Lung microvascular endothelial cell (primary cell): ENCODE measurements around the gene CASP8. TPM values are rescaled to one million over a fixed set of nuclear protein-coding genes. Genes with fewer than 3 reads are reported as not detected.
A peak's percentile ranks its signal among the peaks of the same experiment; 100 is the strongest.

Experiments used
- DNase-seq, 2 donors: peaks; one replicate each; pipeline versions ENCODE4 v3.0.0 to v3.0.0-alpha.2; 2010; ENCODE audit warnings: low read depth in 2 of 2
- total RNA-seq: library from RNA; depleted of rRNA; stranded (reverse); fragments of >200 nt; gene quantifications from 2 replicates; pipeline ENCODE4 v1.2.1, GENCODE V29; 2014

CASP8 gene
- total RNA-seq, 1 donor from 2014 or later: 9.5 TPM

DNA sequence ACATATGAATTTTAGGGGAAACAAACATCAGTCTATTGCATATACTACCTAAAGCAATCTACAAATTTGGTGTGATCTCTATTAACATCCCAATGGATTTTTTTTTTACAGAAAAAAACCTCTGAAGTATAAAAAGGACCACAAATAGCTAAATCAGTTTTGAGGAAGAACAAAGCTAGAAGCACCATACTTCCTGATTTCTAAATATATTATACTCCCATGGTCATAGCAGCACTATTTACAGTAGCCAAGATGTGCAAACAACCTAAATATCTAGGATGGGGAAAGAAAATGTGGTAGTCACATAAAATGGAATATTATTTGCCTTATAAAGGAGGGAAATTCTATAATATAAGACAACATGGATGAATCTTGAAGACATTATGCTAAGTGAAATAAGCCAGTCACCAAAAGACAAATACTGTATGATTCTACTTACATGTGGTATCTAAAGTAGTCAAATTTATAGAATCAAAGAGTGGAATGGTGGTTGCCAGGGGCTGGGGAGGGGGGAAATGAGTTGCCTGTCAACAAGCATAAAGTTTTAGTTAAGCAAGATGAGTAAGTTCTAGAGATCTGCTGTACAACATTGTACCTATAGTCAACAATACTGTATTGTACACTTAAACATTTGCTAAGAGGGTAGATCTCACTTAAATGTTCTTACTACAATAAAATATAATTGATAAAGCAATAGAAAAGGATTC is 17.6 kb upstream of the CASP8 start:
- DNase-seq: no peak

DNA sequence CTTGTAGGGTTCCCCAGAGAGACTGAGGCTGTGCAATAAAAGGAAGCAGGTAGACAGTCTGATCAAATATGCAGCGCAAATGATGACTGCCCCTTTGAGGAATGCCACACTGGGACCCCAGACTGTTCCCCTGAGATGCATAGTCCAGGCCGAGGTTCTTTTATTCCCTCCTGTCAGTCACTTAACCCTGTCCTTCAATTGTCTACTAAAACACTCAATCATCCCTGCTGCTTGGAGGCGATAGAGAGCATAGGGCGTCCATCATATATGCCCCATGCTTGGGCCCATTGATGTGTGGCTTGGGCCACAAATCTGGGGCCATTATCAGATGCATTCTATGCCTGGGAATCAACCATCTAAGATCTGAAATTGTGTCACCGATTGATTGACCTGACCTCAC is 15.5 kb upstream of the CASP8 start:
- no peak for DNase-seq

DNA sequence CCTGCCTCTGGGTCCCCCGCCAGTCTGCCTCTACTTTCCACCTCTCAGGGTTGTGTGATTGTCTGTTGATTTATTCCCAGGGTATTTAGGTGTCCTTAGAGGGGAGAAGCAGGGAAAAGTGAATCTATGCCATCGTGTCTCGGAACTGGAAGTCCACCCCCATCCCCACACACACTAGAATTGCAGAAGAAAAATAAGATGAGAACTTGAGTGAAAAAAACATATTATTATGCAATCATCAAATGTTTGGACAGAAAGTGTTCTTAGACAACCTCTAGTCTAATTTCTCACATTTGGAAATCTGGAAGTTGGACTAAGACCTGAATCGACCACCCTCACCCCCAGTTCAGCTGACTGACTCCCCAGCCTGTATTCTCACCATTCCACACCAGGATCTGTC is 14.1 kb upstream of the CASP8 start:
- DNase-seq: no peak

DNA sequence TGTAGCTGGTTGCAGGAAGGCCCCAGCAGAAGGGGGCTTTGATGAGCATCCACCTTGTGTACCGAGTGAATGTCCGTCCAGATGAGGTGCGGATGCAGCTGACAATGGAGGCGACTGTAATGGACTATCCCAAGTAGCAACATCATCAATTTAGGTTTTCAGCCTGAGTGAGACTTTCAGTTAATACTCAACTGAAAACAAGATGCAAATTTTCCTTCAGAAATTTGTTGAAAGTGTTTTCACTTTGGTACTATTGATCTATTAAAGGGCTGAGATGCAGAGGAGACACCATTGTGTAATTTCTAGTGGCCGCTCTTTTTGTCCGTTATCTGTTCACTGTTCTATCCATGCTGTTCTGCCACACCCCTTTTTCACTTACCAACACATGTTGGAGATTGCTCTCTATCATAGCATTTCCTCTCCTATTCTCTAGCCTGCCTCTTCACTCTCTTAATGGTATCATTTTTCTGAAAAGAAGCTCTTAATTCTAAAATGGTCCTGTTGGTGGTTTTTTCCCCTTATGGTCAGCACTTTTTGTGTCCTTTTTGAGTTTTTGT is 12.0 kb upstream of the CASP8 start:
- no peak for DNase-seq

DNA sequence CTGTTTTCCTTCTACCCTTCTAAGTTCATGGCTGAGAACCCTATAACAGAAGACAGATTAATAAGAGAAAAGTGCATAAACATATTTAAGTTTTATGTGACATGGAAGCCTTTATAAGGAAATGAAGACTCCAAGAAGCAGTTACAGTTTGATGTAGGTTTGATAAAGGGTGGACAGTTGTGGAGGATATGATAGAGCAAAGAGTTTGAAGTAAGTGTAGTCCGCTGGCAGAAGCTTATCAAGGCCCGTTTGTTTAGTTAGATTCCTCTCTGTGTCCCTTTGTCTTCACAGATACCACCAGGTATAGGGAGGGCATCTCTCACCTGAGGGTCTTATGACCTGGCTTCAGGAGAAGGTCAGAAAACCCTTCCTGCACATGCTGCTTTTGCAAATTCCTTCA is 10.4 kb upstream of the CASP8 start:
- DNase-seq: no peak

DNA sequence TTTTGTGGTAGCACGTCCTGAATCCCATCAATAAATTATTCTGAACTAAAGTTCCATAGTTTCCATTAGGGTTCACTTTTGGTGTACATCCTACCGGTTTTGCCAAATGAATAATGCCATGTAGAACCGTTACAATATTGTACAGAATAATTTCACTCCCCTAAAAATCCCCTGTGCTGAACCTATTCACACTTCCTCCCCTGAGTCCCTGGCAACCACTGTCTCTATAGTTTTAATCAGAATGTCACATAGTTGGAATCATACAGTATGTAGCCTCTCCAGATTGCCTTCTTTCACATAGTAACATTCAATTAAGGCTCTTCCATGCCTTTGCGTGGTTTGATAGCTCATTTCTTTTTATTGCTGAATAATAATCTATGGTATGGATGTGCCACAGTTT is 9.6 kb upstream of the CASP8 start:
- DNase-seq: no peak

DNA sequence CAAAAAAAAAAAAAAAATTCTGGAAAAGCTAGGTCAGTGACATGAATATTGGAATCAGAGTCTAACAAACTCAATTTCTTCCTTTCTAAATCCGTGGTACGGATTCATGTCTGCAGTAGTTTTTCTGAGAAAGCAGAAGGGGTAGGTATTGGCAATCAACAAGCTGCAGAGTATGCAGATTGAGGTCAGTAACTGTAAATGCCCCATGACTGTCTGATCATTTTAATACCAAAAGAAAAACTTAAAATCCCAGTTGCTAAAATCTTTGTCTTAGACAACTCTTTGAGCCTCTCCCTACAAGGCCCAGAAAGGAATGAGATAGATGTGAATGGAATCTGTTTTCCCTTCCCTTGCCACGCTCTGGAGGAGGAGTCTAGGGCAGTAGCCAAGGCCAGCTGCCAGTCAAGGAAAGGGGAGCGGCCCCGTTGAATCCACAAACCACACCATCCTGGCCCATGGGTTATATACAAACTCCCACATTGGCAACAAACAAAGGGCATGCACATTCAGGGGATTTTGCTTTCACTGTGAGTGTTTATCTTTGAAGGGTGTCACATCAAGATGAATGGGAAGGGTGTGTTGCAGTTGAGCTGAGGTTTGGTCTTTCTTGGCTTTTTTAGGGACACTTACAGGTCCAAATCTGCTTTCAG is 6.1 kb upstream of the CASP8 start:
- peak in 1 of 2 donors; percentile 44 for DNase-seq

DNA sequence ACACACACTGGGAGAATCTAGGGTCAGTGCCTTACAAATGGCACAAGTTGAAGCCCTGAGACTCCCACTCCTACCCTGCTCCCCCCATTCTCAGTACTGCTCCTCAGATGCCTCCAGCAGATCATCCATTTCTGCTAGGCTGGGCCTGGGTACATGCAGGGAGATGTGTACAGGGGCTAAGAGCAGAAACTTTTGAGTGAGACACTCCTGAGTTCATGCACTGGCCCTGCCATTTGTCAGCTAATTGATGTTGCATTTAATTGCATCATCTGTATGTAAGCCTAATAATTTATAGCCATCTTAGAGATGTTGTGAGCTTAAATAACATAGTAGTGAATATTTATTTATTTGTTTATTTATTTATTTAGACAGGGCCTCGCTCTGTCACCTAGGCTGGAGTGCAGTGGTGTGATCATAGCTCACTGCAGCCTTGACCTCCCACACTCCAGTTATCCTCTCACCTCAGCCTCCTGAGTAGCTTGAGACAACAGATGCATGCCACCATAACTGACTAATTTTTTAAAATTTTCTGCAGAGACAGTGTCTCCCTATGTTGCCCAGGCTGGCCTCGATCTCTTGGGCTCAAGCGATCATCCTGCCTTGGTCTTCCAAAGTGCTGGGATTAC is 4.8 kb upstream of the CASP8 start:
- DNase-seq: no peak

DNA sequence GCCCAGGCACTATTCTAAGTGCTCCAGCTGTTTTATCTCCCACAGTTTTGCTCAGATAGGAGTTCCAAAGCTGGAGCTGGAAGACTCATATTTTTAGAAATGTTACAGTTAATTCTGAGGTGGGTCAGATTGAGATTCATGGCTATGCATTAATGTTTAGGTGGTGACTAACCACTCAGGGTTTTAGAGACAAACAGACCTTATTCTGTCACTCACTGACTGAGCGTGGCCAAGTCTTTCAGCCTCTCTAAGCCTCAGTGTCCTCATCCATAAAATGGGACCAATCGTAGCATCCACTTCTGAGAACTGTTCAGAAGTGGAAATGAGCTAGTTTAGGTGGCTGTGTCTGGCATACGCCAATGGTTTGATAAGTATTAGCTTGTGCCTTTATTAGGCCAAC is 4.3 kb upstream of the CASP8 start:
- no peak for DNase-seq

DNA sequence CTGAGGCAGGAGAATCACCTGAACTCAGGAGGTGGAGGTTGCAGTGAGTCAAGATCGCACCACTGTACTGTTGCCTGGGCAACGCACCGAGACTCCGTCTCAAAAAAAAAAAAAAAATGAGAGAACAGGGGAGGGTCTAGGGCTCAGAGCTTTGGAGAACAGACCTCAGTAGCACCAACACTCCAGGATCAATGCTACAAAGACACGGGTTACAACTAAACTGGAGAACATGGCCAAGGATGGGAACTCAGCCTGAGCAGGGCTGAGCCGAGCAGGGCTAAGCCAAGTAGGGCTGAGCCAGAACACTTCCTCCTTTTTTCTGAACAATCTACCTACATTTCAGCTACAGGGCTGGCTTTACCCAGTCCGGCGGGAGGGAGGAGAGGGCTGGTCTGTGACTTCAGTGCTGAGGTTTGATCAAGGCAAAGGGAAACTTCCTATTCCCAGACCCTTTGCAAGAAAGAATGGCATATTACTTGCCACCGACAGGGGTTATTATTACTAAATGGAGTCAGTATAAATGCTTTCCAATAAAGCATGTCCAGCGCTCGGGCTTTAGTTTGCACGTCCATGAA is 2.9 kb upstream of the CASP8 start:
- no peak for DNase-seq

DNA sequence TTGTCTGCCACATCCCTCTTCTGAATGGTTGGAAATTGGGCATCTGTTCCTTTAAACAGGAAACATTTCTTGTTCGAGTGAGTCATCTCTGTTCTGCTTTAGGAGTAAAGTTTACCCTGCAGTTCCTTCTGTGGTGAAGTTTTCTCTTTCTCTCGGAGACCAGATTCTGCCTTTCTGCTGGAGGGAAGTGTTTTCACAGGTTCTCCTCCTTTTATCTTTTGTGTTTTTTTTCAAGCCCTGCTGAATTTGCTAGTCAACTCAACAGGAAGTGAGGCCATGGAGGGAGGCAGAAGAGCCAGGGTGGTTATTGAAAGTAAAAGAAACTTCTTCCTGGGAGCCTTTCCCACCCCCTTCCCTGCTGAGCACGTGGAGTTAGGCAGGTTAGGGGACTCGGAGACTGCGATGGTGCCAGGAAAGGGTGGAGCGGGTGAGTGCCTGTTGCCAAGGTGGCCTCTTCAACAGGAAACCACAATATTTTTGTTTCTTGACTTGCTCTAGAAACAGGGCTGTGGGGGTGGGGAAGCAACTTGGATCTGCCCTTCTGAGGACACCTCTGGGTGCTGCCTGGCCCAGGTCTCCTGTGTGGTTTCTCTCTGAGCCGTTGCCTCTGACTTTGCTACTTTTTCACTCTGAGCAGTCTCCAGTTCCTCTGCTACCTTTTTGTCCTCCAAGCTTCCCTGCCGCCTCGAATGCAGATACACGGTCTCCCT is 2.2 kb upstream of the CASP8 start:
- DNase-seq: peak; percentile 82 to 90

DNA sequence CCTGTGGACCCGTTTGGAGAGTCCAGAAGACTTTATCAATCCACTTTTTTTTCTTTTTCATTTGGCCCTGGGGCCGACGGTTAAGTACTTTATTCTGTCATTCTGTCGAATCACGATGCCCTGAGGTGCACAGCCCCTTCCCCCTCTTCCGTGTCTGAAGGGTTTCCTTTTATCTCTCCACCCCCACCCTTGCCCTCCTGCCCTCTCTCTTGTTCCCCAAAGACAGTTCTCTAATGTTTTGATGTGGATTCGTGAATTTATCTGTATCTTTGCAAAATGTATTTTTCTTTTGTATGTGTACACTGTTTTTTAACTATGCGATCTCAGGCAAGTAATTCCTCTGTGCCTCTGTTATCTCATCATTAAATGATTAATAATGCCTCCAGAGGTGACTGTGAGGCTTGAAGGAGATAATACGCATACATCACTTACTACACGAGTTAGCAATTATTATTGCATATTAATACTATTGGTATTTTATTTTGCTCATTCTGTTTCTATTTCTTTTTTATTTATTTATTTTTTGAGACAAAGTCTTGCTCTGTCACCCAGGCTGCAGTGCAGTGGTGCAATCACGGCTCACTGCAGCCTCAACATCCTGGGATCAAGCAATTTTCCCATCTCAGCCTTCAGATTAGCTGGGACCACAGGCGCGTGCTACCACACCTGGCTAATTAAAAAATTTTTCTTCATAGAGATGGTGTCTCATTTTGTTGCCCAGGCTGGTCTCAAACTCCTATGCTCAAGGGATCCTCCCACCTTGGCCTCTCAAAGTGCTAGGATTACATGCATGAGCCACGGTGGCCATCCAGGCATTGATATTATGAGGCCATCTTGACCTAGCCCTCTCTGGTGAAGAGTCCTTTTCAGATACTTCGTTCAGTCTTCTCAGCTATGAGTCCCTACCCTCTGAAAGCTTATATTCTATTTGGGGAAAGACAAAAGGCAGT is 1.4 kb upstream of the CASP8 start:
- DNase-seq: no peak

DNA sequence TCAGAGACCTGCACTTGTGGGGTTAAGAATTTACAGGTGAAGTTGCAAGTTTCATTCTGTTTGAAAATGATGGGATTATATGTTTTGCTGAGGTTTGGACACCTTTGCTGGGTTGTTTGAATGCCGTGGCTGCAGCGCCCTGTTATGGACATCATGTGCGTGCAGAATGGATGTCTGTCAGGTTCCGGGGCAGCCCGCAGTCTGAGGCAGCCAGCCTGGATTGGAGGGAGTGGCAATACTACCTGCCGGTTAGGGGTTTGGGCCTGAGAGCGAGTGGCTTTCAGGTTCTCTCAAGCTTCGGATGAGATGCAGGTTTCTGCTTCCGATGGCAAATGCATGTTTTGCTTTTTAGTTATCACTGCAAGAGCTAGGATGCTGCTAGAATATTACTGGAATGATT is 1.1 kb downstream of the CASP8 start:
- DNase-seq: no peak

DNA sequence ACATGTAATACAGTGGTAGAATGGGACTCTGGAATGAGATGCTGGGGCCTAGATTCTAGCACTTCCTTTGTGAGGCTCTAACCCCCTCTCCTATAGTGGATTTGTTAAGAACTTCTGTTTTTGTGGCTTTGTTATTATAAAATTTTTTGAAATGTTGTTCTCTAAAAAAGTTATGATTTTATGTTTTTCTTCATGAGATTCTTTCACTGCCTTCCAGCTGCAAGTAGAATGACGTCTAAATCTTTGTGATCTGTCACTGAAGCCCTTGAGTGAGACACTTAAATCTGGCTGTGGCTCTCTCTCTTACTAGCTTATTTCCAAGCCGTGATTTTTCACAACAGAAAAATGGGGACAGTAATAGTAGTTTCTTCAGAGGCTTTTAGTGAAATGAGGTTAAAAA is 1.6 kb downstream of the CASP8 start:
- no peak for DNase-seq

DNA sequence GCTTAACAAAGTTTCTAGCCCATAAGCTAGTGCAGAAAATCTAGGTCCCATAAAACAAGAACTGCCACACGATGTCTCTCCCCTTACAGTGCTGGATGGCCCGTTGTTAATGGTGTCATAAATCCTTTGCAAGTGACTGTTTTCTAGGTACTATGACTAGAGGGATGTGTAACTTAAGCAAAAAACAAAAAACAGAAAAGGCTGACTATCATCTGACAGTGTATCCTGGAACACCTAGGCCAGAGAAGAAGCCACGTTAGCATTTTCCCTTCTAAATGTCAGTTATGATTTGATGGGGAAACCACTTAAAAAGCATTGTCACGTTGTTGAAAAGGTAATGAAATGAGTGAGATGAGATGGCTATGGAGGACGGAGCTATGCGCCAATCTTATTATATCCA is 2.4 kb downstream of the CASP8 start:
- DNase-seq: no peak

DNA sequence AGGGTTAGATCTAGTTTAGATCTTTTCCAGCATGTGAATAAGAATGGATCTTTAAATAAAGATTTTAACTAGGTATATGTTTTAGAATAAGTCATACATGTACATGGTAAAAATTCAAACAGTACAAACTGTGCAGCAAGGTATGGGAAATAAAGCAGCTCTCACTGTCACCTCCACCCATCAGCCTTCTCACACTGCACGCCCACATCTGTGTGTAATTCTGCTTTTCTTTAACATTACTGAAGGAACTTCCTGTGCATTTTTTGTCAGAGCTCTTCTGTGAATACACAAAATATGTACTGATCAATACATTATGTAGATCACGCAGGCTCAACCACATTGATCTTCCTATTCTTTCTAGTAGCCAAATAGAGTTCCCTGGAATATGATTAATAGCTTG is 3.4 kb downstream of the CASP8 start:
- no peak for DNase-seq

DNA sequence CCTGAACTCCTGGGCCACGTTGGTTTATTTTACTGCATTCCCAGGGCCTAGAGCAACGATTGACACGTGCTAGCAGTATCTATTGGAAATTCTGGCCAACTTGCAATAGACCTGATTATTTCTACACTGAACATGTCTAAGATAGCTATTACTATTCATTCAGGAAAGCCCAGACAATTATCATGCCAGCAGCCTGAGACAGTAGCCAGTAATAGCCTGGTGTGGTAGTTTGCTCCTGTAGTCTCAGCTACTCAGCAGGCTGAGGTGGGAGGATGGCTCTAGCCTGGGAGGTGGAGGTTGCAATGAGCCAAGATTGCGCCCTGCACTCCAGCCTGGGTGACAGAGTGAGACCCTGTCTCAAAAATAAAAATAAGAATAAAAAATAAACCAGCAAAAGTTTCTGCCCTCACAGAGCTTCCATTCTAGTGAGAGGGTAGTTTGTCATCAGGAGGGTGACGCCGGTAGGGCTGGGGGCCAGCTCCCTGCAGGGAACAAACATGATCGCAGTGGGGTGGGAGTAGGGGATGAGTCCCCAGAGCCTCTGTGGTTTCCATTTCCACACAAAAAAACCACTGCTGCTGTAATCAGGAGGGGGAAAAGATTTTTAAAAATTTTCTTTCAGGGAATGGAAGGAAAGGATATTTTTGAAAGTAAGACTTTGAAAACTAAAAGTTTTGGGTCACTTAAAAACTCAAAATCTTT is 4.3 kb downstream of the CASP8 start:
- no peak for DNase-seq

DNA sequence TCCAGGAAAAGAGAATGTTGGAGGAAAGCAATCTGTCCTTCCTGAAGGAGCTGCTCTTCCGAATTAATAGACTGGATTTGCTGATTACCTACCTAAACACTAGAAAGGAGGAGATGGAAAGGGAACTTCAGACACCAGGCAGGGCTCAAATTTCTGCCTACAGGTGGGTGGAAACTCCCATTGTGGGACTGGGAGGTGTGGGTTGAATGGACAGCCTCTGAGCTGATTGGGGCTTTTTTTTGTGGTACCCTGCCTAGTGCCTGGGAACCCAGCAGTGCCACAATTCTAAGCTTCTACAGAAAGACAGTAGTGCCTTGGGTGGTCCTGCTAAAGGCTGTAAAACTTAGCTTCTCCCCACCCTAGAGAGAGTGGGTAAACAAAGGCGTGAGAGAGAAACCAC is 6.3 kb downstream of the CASP8 start:
- no peak for DNase-seq

DNA sequence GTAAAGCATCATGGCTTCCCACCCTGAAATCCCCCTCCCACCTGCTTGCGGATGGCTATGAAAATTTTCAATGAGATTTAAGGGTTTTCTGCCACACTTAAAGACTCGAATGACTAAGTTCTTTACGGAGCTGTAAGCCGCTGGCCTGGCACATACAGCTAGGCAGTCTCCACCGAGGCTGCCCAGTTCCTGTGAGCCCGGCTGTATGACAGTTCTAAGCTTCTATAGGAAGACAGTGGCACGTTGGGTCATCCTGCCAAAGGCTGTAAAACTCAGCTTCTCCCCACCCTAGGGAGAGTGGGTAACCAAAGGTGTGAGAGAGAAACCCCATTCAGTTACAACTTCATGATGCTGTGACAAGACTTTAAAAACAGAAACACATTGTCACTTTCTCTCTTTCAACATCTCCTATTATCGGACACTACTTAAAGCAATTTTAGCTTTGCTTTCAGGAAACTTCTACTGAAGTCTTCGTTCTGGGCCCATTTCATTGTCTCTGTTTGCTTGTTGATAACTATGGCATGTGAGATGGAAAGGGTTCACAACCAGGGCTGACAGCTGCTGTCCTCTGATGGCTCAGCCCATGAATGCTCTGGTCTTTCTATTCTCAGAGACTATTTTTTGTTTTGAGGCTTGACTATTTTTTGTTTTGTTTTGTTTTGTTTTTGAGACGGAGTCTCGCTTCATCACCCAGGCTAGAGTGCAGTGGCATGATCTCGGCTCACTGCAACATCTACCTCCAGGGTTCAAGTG is 7.1 kb downstream of the CASP8 start:
- no peak for DNase-seq
